SK-N-SH (cell line): Measurements from ENCODE around the gene PDZD2.

Experiments
- EP300 ChIP-seq, 2 experiments: IDR thresholded peaks; 2 replicates each; pipeline versions ENCODE4 v1.4.0 to v1.6.1; 2012; ENCODE audit warnings: borderline replicate concordance in 1 of 2, low read depth in 1 of 2, low read length in 1 of 2
- MEF2A ChIP-seq: IDR thresholded peaks from 2 replicates; pipeline ENCODE4 v1.4.0; 2012; ENCODE audit warnings: low read depth, borderline replicate concordance
- POLR2AphosphoS5 ChIP-seq: IDR thresholded peaks from 2 replicates; pipeline ENCODE4 v1.6.1; 2012; ENCODE audit warnings: low read depth, low read length
- RAD21 ChIP-seq: IDR thresholded peaks from 2 replicates; pipeline ENCODE4 v1.6.1; 2012; ENCODE audit warnings: mild to moderate bottlenecking, low read length
- SMC3 ChIP-seq: IDR thresholded peaks from 2 replicates; pipeline ENCODE4 v1.6.1; 2012; ENCODE audit warnings: low read depth, low read length, improper control_type of control experiment
- TF ChIP-seq, protein P1 (sequence below): fragments of 200-600 bp; sonication (generic); IDR thresholded peaks from 2 replicates; pipeline ENCODE4 v1.6.1; 2017; ENCODE audit warnings: antibody characterized with exemption, mild to moderate bottlenecking, moderate library complexity

DNA sequence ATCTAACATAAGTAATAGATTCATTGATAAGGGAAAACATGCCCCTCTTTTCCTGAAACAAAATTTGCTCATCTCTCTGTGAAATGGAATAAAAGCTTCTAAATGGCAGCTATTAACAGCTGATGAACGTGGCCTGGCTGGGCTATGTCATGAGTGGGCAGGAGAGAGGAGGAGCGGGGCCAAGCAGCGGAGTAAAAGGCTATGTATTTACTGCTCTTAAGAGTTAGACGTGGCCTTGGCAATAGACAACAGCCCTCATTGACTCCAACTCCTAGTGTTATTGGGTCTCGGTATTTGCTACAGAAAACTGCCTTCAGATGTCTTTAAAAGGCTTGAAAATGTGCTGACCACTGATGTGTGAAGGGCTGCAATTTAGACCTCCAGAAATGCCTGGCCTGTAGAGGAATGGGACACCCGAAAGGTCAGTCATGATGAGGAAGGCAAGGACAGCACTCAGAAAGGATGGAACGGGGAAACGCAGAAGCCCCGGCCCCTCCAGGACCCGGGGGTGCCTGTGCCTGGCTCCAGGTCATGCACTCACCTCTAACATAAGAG, 116.8 kb downstream of the PDZD2 start:
- TF ChIP-seq POLR2AphosphoS5 (no peak), SMC3 (no peak), EP300 (IDR thresholded peaks at IDR 0.05; ENCODE audit: borderline replicate concordance in 1 of 2, low read depth in 1 of 2, low read length in 1 of 2) (no peak), MEF2A (no peak), RAD21 (no peak)
- TF ChIP-seq, protein P1, sequence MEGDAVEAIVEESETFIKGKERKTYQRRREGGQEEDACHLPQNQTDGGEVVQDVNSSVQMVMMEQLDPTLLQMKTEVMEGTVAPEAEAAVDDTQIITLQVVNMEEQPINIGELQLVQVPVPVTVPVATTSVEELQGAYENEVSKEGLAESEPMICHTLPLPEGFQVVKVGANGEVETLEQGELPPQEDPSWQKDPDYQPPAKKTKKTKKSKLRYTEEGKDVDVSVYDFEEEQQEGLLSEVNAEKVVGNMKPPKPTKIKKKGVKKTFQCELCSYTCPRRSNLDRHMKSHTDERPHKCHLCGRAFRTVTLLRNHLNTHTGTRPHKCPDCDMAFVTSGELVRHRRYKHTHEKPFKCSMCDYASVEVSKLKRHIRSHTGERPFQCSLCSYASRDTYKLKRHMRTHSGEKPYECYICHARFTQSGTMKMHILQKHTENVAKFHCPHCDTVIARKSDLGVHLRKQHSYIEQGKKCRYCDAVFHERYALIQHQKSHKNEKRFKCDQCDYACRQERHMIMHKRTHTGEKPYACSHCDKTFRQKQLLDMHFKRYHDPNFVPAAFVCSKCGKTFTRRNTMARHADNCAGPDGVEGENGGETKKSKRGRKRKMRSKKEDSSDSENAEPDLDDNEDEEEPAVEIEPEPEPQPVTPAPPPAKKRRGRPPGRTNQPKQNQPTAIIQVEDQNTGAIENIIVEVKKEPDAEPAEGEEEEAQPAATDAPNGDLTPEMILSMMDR = no peak
